Spleen (tissue), 7 donors: ENCODE results near the gene NARF.

ENCODE experiments used
- CTCF ChIP-seq, 11 experiments: fragments of 200-600 bp in 7 of 11; fragments of 450-650 bp in 4 of 11; sonication (generic) in 4 of 11; IDR thresholded peaks in 8 of 11; conservative IDR thresholded peaks in 3 of 11; 1 replicate in 7 of 11; 2 replicates in 4 of 11; pipeline versions ENCODE4 v1.4.0 to v1.8.0; 2016 to 2021; ENCODE audit warnings: antibody characterized with exemption in 11 of 11, inconsistent platforms in 4 of 11, mild to moderate bottlenecking in 1 of 11
- POLR2A ChIP-seq, 3 donors: fragments of 450-650 bp; IDR thresholded peaks; one replicate each; pipeline ENCODE4 v1.5.1; 2017; ENCODE audit warnings: antibody characterized with exemption in 3 of 3, mild to moderate bottlenecking in 1 of 3
- donor health status: DM: no; HTN: no; CAD: no; lungs with moderate emphysema.
- donor health status: DM: no; HTN: no; CAD: no.
- donor health status: DM: no; HTN: no; CAD: no.

GRCh38 chr17:82415336-82415735 is 43.2 kb upstream of the NARF start:
- no peak for TF ChIP-seq POLR2A (IDR thresholded peaks at IDR 0.05)
- TF ChIP-seq CTCF (IDR thresholded peaks at IDR 0.05 in 8 of 11, conservative IDR thresholded peaks at IDR 0.05 in 3 of 11) = no peak
